HG02970 (cell line): Measurements from ENCODE around the gene SMIM36.
"Not testable (repeated sequence)": the region's sequence is repeated elsewhere in the genome, so short reads cannot be mapped to it uniquely, and the experiment has no call there.

Source experiments
- ATAC-seq: cut with Tn5 transposase; IDR thresholded peaks from one replicate; pipeline ENCODE4 v1.9.1; 2021; ENCODE audit warnings: mild to moderate bottlenecking, moderate library complexity, moderate number of reproducible peaks; ENCODE audit not compliant: unreplicated experiment, low FRiP score

Gene SMIM36

GRCh38 chr17:55510986-55511721 lies at the start of gene SMIM36:
SMIM36 (minus strand) TSS chr17:55511452.
- ATAC-seq, result no peak

DNA sequence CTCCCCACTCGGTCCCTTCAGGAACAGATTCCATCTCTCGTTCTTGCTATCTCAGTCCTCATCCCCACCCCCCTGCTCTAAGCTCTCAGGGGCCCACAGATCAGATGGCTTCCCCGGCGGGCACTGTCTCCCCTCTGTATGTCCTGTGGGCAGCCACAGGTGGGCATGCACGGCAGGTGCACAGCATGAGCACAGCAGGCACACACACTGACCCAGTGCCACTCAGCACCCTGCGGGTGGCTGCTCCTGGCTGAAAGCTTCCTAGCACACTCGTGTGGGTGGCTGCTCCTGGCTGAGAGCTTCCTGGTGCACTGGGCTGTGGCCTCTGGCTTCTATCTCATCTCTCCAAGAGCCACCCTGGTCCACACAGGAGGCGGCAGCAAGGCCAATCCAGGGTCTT lies 44.5 kb upstream of the SMIM36 start:
- no peak for ATAC-seq

DNA sequence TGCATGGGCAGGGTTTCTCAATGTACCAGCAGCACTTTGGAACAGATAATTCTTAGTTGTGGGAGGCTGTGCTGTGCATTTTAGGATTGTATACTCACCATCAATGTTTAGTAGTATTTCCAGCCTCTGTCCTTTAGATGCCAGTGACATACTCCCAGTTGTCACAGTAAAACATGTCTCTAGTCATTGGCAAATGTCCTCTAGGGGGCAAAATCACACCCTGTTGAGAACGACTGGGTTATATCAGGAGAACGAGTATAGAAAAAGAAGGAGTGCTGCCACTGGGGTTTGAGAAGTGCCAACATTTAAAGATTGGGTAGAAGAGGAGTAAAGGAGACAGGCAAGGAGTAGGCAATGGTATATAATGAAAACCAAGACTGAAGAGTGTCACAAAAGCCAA lies 37.9 kb upstream of the SMIM36 start:
- ATAC-seq, result no peak

- ATAC-seq, result no peak
Measured at GRCh38 chr17:55546991-55547664, 35.9 kb upstream of the SMIM36 start.

- no peak for ATAC-seq
Measured at GRCh38 chr17:55546481-55546880, 35.2 kb upstream of the SMIM36 start.

- no peak for ATAC-seq
Measured at GRCh38 chr17:55545806-55546205, 34.6 kb upstream of the SMIM36 start.

- ATAC-seq, result no peak
Measured at GRCh38 chr17:55543709-55544108, 32.5 kb upstream of the SMIM36 start.

DNA sequence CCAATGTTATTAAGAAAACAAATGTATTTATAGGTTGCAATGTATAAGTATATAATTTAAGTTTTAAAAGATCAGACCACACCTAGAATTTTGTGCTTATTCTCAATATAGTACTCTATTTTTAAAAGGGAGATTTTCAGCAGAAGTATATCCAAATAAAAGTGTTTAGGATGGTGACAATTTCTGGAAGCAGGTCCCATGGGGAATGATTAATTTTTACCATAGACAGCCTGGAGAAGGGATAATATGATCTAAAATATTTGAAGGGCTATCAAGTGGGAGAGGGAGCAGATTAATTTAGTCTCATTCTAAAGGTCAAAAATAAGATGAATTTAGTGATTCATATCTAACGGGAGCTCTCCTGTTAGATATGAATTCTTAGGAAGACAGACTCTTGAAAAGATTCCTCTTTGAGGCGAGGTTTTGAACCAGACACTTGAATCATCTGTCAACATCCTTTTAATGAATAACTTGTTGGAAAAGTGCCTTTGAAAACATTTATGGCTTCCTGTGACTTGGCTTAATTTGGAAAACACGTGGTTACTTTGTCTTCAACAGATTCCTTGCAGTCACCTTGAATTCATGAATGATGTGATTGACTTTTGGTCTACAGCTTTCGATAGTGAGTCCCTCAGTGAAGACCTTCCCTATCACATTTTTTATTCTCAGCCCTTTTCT lies 29.3 kb upstream of the SMIM36 start:
- ATAC-seq, result no peak

DNA sequence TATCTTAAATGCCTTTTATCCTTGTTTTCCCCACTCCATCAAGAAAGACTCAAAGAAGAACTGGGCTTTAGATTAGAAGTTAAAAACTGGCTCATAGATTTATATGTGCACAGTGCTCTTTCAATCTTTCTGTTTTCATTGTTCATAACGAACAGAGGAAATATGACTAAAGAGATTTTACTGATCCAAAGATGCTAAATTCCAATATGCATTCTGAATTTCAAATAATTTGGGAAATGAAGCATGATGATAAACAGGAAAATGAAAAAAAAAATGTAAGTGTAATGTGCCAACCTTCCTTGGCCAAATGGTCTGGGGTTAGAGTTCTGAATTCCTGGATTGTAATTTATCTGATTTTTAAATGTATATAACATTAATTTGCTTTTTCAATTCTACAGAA lies 25.0 kb upstream of the SMIM36 start:
- ATAC-seq, result no peak

DNA sequence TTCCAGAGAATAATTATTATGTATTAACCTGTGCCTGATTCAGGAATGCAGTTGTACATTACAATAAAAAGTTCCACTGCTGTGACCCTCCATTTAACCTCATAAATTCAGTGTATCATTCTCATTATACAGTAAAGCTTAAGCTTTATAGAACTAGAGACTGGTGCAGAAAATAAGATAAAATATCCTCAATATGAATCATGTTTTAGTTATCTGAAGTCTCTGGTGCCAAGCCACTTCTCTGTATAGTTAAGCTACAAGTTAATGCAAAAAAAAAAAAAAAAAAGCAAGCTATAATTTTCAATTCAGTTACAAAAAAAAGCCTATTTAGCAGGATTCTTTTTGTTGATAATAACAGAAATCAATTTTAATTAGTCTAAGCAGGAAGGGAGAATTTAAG lies 22.4 kb upstream of the SMIM36 start:
- no peak for ATAC-seq

DNA sequence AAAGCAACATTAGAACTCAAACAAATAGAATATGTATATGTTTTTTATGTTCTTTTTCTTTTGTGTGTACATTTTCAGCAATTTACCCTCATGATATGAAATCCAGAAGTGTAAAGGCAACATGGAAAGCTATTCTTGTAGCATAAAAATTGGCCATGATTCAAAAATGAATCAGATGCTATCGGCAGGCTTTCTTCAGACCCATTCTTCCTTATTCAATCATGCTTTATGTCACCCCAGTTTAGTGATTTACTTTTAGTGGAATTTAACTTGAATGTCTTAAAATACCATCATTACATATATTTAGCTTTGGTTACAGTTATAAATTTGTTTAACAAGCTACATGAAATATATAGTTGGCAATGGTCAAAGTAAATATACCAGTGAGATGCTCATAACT lies 21.4 kb upstream of the SMIM36 start:
- no peak for ATAC-seq

GRCh38 chr17:55531053-55531728 lies 19.9 kb upstream of the SMIM36 start:
- ATAC-seq, result no peak

DNA sequence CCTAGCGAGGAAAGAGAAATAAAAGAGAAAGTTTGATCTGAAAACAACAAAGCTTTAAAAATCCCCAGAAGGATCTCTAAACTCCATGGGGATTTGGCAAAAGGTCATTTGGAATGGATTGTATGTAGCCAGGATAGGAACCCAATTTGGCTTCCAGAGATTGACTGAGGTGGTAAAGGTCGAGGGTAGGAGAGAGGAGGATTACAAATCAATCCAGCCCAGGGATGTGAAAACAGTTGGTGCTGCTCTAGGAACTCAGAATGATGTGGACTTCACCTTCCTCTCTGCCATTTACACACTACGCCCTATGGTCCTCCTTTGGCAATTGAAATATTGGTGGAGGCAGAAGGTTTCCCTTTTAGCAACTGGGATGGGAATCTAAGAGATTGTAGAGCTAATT lies 18.8 kb upstream of the SMIM36 start:
- ATAC-seq, result no peak

- ATAC-seq, result no peak
Measured at GRCh38 chr17:55527540-55528118, 16.4 kb upstream of the SMIM36 start.

GRCh38 chr17:55524440-55525220 lies 13.4 kb upstream of the SMIM36 start:
- no peak for ATAC-seq

- not testable (repeated sequence) for ATAC-seq
Measured at GRCh38 chr17:55523032-55523431, 11.8 kb upstream of the SMIM36 start.

DNA sequence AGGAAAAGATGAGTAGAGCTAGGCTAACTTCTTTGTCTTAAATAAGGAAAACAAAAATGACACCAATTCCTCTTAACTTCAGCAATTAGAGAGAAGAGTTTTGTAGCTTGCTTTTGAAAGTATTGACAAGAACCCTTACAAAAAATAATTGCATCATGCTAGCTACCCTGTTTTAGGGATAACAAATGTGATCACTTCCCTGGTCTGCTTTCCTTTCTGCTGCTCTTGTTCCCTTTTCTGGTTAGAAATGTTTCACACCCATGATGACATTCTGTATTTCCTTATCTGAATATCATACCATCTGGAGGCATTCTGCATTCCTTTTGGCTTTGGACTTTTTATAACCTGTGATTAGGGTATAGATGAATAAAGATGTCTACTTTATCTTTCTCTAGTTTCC lies 9.9 kb upstream of the SMIM36 start:
- ATAC-seq, result no peak

DNA sequence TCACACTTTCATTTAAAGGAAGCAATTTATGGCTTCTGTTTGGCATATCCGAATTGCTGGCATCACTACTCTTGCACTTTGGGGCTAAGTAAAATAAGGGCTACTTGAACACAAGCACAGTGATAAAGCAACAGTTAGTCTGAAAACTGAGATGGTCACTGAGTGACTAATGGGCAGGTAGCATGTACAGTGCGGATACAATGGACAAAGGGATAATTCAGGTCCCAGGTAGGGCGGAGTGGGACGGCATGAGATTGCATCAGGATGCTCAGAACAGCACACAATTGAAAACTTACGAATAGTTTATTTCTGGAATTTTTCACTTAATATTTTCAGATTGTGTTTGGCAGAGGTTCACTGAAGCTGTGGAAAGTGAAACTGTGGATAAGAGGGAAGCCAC lies 9.2 kb upstream of the SMIM36 start:
- ATAC-seq, result no peak

GRCh38 chr17:55518510-55518909 lies 7.3 kb upstream of the SMIM36 start:
- ATAC-seq, result no peak
